Superior temporal gyrus (tissue), 1 donor: ENCODE data around the gene PLCB1.

Experiments
- DNase-seq: peaks from one replicate; pipeline ENCODE4 v3.0.0-alpha.2; 2016; ENCODE audit errors: extremely low spot score

Gene PLCB1

GRCh38 chr20:8657664-8658063 is 525.6 kb downstream of the PLCB1 start:
- no peak for DNase-seq

GRCh38 chr20:8658103-8658502 is 526.0 kb downstream of the PLCB1 start:
- no peak for DNase-seq

- no peak for DNase-seq
Measured at GRCh38 chr20:8661229-8661952, 529.3 kb downstream of the PLCB1 start.

GRCh38 chr20:8662433-8662954 is 530.4 kb downstream of the PLCB1 start:
- no peak for DNase-seq

- DNase-seq: no peak
Measured at GRCh38 chr20:8663424-8663823, 531.4 kb downstream of the PLCB1 start.

- no peak for DNase-seq
Measured at GRCh38 chr20:8664778-8665177, 532.7 kb downstream of the PLCB1 start.

GRCh38 chr20:8667306-8667705 is 535.2 kb downstream of the PLCB1 start:
- no peak for DNase-seq

- DNase-seq: no peak
Measured at GRCh38 chr20:8670207-8670892, 538.3 kb downstream of the PLCB1 start.

- no peak for DNase-seq
Measured at GRCh38 chr20:8670893-8671215, 538.8 kb downstream of the PLCB1 start.

- no peak for DNase-seq
Measured at GRCh38 chr20:8671370-8671961, 539.4 kb downstream of the PLCB1 start.

- no peak for DNase-seq
Measured at GRCh38 chr20:8673116-8673515, 541.0 kb downstream of the PLCB1 start.

- no peak for DNase-seq
Measured at GRCh38 chr20:8675896-8676295, 543.8 kb downstream of the PLCB1 start.

GRCh38 chr20:8678098-8678776 is 546.2 kb downstream of the PLCB1 start:
- DNase-seq: no peak

- no peak for DNase-seq
Measured at GRCh38 chr20:8689337-8689736, 557.3 kb downstream of the PLCB1 start.

- DNase-seq: no peak
Measured at GRCh38 chr20:8690074-8690473, 558.0 kb downstream of the PLCB1 start.

- no peak for DNase-seq
Measured at GRCh38 chr20:8693709-8694108, 561.6 kb downstream of the PLCB1 start.

GRCh38 chr20:8700756-8701155 is 568.7 kb downstream of the PLCB1 start:
- no peak for DNase-seq

GRCh38 chr20:8706961-8707700 is 575.1 kb downstream of the PLCB1 start:
- no peak for DNase-seq

- DNase-seq: no peak
Measured at GRCh38 chr20:8709627-8710026, 577.6 kb downstream of the PLCB1 start.

- no peak for DNase-seq
Measured at GRCh38 chr20:8711501-8711900, 579.4 kb downstream of the PLCB1 start.

GRCh38 chr20:8714206-8714605 is 582.1 kb downstream of the PLCB1 start:
- DNase-seq: no peak

GRCh38 chr20:8718279-8718678 is 586.2 kb downstream of the PLCB1 start:
- DNase-seq: no peak
